Neural crest cell (in vitro differentiated cells): Measurements from ENCODE around the gene TLR8. TPM values are rescaled to one million over a fixed set of nuclear protein-coding genes. Genes with fewer than 3 reads are reported as not detected.
"Not testable (repeated sequence)": the region's sequence is repeated elsewhere in the genome, so short reads cannot be mapped to it uniquely, and the experiment has no call there.

ENCODE experiments used
- DNase-seq: peaks from one replicate; pipeline ENCODE4 v3.0.0; 2021; ENCODE audit warnings: low read depth, mixed read lengths, low spot score
- H3K27ac Mint-ChIP-seq: one replicate; pipeline ENCODE4 v1.8.0; 2021; ENCODE audit warnings: mild to moderate bottlenecking, mixed read lengths; ENCODE audit not compliant: unreplicated experiment
- H3K27me3 Mint-ChIP-seq: 2 replicates; pipeline ENCODE4 v1.8.0; 2021; ENCODE audit warnings: low read depth, mild to moderate bottlenecking, mixed read lengths
- H3K36me3 Mint-ChIP-seq: 2 replicates; pipeline ENCODE4 v1.8.0; 2021; ENCODE audit warnings: low read depth, mild to moderate bottlenecking, mixed read lengths
- H3K4me1 Mint-ChIP-seq: 2 replicates; pipeline ENCODE4 v1.8.0; 2021; ENCODE audit warnings: mixed read lengths
- H3K4me3 Mint-ChIP-seq: one replicate; pipeline ENCODE4 v1.8.0; 2021; ENCODE audit warnings: mild to moderate bottlenecking, mixed read lengths
- H3K9me3 Mint-ChIP-seq: 2 replicates; pipeline ENCODE4 v1.8.0; 2021; ENCODE audit warnings: mixed read lengths
- total RNA-seq: library from RNA; stranded (reverse); gene quantifications from 2 replicates; pipeline ENCODE4 v1.2.1, GENCODE V29; 2021
- TF ChIP-seq, protein P1 (sequence below): fragments of 200-600 bp; sonication (generic); conservative IDR thresholded peaks from 2 replicates; pipeline ENCODE4 v1.5.0; 2021; ENCODE audit warnings: antibody characterized with exemption, mild to moderate bottlenecking

TLR8 gene
- total RNA-seq, 1 donor from 2014 or later: not detected

DNA sequence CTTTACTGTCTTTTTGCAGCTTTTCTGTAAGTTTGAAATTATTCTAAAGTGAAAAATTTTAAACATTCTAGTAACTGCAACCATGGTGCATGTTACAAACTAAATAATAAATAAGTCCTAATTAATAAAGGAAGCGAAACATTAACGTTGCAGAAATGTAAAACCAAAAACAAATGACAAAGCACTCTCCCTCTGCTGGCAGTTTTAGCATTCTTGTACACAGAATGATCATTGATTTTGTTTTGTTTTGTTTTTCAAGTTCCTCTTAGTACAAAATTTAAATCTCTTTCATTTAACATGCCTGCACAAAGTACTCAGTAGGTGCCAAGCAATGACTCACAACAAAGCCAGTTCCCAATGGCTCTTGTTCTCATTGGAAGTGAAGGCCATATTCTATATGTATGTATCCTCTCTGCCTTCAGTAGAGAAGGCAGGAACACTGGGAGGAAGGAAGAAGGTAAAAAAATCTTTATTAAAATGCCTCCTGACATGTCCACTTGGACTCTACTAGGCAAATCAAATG is 54.8 kb downstream of the TLR8 start:
- Mint-ChIP-seq H3K27ac (no peak overlapping the region), H3K4me1 (peaks cover 18% of the 10 kb centered on the region), H3K4me3 (no peak overlapping the region), H3K36me3 (peaks cover 8% of the 10 kb centered on the region), H3K9me3 (peaks cover 12% of the 10 kb centered on the region), H3K27me3 (no peaks in the 10 kb centered on the region)
- TF ChIP-seq, protein P1, sequence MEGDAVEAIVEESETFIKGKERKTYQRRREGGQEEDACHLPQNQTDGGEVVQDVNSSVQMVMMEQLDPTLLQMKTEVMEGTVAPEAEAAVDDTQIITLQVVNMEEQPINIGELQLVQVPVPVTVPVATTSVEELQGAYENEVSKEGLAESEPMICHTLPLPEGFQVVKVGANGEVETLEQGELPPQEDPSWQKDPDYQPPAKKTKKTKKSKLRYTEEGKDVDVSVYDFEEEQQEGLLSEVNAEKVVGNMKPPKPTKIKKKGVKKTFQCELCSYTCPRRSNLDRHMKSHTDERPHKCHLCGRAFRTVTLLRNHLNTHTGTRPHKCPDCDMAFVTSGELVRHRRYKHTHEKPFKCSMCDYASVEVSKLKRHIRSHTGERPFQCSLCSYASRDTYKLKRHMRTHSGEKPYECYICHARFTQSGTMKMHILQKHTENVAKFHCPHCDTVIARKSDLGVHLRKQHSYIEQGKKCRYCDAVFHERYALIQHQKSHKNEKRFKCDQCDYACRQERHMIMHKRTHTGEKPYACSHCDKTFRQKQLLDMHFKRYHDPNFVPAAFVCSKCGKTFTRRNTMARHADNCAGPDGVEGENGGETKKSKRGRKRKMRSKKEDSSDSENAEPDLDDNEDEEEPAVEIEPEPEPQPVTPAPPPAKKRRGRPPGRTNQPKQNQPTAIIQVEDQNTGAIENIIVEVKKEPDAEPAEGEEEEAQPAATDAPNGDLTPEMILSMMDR: no peak
- no peak for DNase-seq

- TF ChIP-seq, protein P1: no peak
- Mint-ChIP-seq H3K27me3 (no peaks in the 10 kb centered on the region), H3K4me3 (no peak overlapping the region), H3K27ac (no peak overlapping the region), H3K36me3 (peaks cover 8% of the 10 kb centered on the region), H3K9me3 (peaks cover 12% of the 10 kb centered on the region), H3K4me1 (peaks cover 15% of the 10 kb centered on the region)
- no peak for DNase-seq
Measured at GRCh38 chrX:12962041-12962504, 55.7 kb downstream of the TLR8 start.

DNA sequence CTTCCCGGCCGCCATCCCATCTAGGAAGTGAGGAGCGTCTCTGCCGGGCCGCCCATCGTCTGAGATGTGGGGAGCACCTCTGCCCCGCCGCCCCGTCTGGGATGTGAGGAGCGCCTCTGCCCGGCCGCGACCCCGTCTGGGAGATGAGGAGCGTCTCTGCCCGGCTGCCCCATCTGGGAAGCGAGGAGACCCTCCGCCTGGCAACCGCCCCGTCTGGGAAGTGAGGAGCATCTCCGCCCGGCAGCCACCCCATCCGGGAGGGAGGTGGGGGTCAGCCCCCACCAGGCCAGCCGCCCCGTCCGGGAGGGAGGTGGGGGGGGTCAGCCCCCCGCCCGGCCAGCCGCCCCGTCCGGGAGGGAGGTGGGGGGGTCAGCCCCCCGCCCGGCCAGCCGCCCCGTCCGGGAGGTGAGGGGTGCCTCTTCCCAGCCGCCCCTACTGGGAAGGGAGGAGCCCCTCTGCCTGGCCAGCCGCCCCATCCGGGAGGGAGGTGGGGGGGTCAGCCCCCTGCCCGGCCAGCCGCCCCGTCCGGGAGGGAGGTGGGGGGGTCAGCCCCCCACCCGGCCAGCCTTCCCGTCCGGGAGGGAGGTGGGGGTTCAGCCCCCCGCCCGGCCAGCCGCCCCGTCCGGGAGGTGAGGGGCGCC is 56.9 kb downstream of the TLR8 start:
- H3K36me3 Mint-ChIP-seq, DNase-seq, H3K4me3 Mint-ChIP-seq, H3K27me3 Mint-ChIP-seq, H3K27ac Mint-ChIP-seq: not testable (repeated sequence)
- H3K4me1 Mint-ChIP-seq: peaks cover 15% of the 10 kb centered on the region
- H3K9me3 Mint-ChIP-seq: peaks cover 12% of the 10 kb centered on the region

- Mint-ChIP-seq H3K4me1 (peaks cover 16% of the 10 kb centered on the region), H3K27ac (peak overlapping the region; percentile 91), H3K27me3 (no peaks in the 10 kb centered on the region), H3K9me3 (peaks cover 10% of the 10 kb centered on the region), H3K4me3 (no peak overlapping the region), H3K36me3 (peaks cover 8% of the 10 kb centered on the region)
- TF ChIP-seq, protein P1: no peak
- no peak for DNase-seq
Measured at GRCh38 chrX:12965131-12965940, 58.9 kb downstream of the TLR8 start.

- no peak for DNase-seq
- TF ChIP-seq, protein P1: no peak
- peaks cover 24% of the 10 kb centered on the region for H3K4me1 Mint-ChIP-seq
- no peak overlapping the region for H3K27ac Mint-ChIP-seq
- no peaks in the 10 kb centered on the region for H3K27me3 Mint-ChIP-seq
- H3K36me3 Mint-ChIP-seq: peaks cover 8% of the 10 kb centered on the region
- H3K4me3 Mint-ChIP-seq: no peak overlapping the region
- peaks cover 10% of the 10 kb centered on the region for H3K9me3 Mint-ChIP-seq
Measured at GRCh38 chrX:12966151-12966550, 59.7 kb downstream of the TLR8 start.
